K562 (cell line): Measurements from ENCODE around the gene SND1.

Experiments used
- CHD2 ChIP-seq: IDR thresholded peaks from 2 replicates; pipeline ENCODE4 v1.6.1; 2011; ENCODE audit warnings: low read depth, low read length
- MAZ ChIP-seq, 2 experiments: fragments of 450-650 bp in 1 of 2; sonication (generic) in 1 of 2; formaldehyde crosslinking; IDR thresholded peaks in 1 of 2; conservative IDR thresholded peaks in 1 of 2; 2 replicates each; pipeline versions ENCODE4 v1.4.0 to v1.5.0; 2020; ENCODE audit warnings: mild to moderate bottlenecking in 1 of 2, missing genetic modification reagents in 1 of 2
- TF ChIP-seq, protein P1 (sequence below): sonication (generic); formaldehyde crosslinking; IDR thresholded peaks from 2 replicates; pipeline ENCODE4 v1.8.0; 2023; ENCODE audit warnings: mild to moderate bottlenecking, missing genetic modification reagents
- TF ChIP-seq, protein P2 (sequence below), 3 experiments: IDR thresholded peaks in 2 of 3; conservative IDR thresholded peaks in 1 of 3; 2 replicates each; pipeline ENCODE4 v1.5.1; 2011 to 2012; ENCODE audit warnings: low read length in 3 of 3, mild to moderate bottlenecking in 3 of 3, control low read depth in 2 of 3, improper control_type of control experiment in 1 of 3, inconsistent platforms in 1 of 3, low read depth in 1 of 3, mixed read lengths in 1 of 3, moderate library complexity in 1 of 3; ENCODE audit not compliant: insufficient read depth in 2 of 3

DNA sequence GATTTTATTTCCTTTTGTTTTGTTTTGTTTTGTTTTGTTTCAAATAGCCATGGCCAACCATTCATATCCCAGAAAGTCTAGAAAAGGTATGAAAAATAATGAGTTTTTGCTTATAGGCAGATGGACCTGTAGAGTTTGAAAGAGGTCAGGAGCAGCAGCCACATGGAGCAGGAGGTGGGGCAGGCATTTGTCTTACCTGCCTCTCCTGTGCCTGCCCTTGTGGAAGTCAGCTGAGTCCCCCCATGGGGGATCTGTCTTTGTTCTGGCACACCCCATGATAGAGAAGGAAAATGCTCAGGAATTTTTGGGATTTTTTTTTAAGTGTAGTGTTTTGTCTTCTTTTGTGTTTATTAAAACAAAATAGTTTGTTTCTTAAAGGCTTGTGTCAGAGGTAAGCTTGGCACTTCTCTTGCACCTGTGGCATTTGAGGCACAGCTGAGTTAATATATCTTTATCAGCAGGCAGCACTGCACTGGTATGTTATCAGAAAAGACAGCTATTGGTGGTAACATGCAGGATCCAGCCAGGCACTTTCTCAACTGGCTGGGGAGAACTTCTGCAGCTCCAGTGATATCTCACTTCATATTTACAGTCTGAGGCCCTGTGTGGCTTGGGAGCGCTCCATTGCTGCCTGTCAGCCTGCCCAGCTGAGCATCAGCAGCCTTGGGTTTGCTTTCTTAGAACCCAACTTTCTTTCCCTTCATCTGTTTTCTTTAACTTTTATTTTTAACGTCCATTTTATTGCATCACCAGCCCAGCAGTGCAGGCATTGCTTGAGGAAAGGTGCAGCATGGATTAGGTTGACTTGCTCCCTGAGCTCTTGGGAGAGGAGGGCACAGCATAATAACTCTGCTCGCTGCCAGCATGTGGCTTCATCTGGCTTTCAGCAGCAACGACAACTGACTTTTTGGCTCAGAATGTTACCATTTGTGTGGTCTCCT is 334.9 kb downstream of the SND1 start:
- peak in 1 of 2 experiments; percentile 22; a peak in 1 of 4 replicates for TF ChIP-seq MAZ (CRISPR knock-in tag; conservative IDR thresholded peaks at IDR 0.05 in 1 of 2, IDR thresholded peaks at IDR 0.05 in 1 of 2)
- TF ChIP-seq, protein P1, sequence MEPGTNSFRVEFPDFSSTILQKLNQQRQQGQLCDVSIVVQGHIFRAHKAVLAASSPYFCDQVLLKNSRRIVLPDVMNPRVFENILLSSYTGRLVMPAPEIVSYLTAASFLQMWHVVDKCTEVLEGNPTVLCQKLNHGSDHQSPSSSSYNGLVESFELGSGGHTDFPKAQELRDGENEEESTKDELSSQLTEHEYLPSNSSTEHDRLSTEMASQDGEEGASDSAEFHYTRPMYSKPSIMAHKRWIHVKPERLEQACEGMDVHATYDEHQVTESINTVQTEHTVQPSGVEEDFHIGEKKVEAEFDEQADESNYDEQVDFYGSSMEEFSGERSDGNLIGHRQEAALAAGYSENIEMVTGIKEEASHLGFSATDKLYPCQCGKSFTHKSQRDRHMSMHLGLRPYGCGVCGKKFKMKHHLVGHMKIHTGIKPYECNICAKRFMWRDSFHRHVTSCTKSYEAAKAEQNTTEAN (CRISPR knock-in tag): no peak
- TF ChIP-seq CHD2: no peak
- TF ChIP-seq, protein P2, sequence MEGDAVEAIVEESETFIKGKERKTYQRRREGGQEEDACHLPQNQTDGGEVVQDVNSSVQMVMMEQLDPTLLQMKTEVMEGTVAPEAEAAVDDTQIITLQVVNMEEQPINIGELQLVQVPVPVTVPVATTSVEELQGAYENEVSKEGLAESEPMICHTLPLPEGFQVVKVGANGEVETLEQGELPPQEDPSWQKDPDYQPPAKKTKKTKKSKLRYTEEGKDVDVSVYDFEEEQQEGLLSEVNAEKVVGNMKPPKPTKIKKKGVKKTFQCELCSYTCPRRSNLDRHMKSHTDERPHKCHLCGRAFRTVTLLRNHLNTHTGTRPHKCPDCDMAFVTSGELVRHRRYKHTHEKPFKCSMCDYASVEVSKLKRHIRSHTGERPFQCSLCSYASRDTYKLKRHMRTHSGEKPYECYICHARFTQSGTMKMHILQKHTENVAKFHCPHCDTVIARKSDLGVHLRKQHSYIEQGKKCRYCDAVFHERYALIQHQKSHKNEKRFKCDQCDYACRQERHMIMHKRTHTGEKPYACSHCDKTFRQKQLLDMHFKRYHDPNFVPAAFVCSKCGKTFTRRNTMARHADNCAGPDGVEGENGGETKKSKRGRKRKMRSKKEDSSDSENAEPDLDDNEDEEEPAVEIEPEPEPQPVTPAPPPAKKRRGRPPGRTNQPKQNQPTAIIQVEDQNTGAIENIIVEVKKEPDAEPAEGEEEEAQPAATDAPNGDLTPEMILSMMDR (IDR thresholded peaks at IDR 0.05 in 2 of 3, conservative IDR thresholded peaks at IDR 0.05 in 1 of 3; ENCODE audit: insufficient read depth in 2 of 3, low read depth in 1 of 3, low read length in 3 of 3): no peak
